ENCODE data around the gene MOB1A.
A peak's percentile ranks its signal among the peaks of the same experiment; 100 is the strongest.
"Not testable (repeated sequence)": the region's sequence is repeated elsewhere in the genome, so short reads cannot be mapped to it uniquely, and the experiment has no call there.

MOB1A gene

GRCh38 chr2:74178211-74179062 is at the start of gene MOB1A:
MOB1A (minus strand) TSS chr2:74178879; CDS start chr2:74178674, 205 bp downstream.
- peak; percentile 98 for DNase-seq

DNA sequence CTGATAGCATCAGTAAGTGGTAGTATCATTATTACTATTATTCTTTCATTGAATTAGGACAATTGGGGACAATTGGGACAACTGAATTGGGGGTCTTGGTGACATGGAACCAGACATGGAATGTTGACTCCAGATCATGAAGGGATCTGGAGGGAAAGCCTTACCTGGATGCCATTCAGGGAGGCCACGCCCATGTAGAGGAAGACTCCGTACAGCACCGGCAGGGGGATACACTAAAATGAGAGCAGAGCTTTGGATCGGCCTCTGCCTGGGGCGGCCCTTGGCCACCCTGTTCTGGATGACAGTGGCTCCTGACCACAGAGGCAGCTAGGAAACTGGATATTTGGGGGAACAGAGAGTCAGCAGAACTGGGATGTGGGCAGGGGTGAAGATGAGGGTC is 49.0 kb upstream of the MOB1A start:
- no peak for DNase-seq

- DNase-seq, result peak; percentile 38
These were observed 48.1 kb upstream of the MOB1A start for GRCh38 chr2:74226648-74227213.

GRCh38 chr2:74225698-74226459 is 47.2 kb upstream of the MOB1A start:
- no peak for DNase-seq

- no peak for DNase-seq
These were observed 45.5 kb upstream of the MOB1A start for GRCh38 chr2:74223941-74224770.

DNA sequence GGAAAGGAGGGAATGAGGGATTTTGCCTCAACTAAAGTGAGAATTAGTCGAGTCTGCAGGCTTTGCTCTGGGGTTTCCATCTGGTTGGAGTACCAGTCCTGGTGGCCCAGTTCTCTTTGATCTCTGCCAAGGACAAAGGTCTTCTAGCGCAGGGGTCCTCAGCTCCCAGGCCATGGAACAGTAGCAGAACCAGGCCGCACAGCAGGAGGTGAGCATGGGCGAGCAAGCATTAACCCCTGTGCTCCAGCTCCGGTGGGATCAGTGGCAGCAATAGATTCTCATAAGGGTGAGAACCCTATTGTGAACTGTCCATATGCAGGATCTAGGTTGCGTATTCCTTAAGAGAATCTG is 43.6 kb upstream of the MOB1A start:
- DNase-seq, result no peak

DNA sequence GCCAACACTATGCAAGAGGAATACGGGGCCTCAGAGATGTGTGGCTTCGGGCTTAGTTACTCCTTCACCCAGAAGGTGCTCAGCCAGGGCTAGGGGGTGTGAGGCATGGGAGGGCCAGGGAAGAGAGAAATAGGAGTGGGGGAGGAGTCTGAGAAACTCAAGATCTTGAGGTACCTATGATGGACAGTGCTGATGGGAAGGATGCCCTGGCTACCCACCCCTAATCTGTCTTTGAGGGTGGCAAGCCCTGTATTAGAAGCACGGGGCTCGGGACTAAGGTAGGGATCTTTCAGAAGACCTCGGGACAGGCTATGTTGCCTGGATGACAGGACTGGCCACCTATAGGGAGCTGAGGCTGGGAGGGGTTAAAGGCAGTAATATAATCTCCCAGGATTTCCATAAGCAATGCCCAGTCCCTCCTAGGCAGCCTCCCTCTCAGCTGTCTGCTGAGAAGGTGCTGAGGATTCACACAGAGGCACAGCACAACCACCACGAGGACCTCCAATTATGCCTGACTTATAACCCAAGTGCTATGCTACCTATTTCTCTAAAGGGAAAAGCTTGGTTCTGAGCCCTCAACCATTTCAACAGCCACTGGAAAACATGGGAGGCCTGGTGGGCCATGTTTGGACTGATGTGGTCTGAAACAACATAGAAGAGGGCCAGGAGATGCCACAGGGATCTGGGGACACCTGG is 43.1 kb upstream of the MOB1A start:
- no peak for DNase-seq

DNA sequence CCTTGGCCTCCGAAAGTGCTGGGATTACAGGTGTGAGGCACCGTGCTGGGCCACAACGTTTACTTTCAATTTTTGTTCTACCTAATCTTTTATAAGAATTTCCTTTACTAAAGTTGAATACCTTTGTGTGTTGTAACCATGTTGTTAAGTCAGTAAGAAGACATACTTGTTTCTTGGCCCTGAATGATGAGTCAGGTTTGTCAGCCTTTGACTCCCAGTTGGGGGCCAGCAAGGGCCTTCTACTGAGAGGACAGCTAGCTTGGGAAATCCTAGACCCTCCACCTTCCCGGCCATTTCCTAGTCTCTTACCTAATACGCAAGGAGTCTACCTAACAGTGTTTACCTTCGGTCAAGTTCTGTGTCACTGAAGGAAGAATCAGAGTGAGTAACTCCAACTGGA is 42.4 kb upstream of the MOB1A start:
- no peak for DNase-seq

DNA sequence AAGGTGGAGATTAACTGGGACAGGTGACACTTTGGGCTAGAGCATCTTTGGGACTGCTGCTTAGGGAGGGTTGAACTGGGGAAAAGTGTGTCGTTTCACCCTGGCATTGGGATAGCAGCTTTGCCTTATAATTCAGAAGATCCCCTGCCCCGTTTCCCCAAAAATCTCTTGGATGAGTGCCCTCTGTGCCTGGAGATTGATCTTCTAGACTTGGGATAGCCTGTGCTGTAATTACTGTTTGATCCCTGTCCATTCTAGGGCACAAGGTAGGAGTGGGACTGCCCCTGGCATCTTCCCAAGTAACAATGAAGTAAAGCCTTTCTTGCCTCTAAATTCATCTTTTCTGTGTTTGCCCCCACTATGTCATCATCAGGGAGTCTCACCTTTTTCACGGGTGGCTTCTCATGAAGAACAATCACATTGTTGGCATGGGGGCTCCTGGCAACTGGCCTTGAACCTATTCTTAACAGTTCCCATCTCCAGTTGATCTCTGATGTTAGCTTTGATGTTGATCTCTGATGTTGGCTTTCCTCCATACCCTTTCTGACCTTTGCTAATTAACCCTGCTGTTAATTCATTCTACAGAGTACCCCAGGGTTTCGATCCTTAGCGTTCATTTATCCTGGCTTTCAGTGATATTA is 41.3 kb upstream of the MOB1A start:
- DNase-seq, result no peak

DNA sequence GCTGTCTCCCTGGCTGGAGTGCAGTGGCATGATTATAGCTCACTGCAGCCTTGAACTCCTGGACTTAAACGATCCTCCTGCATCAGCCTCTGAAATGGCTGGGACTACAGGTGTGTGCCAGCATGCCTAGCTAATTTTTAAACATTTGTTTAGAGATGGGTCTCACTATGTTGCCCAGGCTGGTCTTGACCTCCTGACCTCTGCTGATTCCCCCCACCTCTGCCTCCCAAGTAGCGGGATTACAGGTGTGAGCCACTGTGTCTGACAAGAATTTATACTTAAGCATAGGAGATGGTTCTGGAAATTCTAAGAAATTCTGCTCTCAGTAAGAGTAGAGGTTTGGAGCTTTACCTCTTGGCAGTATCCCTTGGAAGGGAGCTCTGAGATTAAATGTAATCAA is 38.0 kb upstream of the MOB1A start:
- no peak for DNase-seq

DNA sequence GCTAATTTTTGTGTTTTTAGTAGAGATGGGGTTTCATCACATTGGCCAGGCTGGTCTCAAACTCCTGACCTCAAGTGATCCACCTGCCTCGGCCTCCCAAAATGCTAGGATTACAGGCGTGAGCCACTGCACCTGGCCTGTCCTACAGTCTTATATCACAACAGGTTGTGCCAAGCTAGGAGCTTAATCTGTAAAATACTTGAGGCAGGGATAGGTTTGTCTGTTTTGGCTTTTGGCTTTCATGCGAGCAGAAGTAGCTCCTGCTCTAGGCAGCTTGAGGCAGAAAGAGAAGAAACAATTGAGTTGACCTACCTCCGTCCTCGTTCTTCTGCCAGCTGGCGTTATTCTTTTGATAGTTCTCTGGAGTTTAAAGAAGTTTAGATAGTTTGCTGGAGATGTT is 37.1 kb upstream of the MOB1A start:
- DNase-seq, result not testable (repeated sequence)

- DNase-seq, result no peak
These were observed 34.2 kb upstream of the MOB1A start for GRCh38 chr2:74212702-74213410.

DNA sequence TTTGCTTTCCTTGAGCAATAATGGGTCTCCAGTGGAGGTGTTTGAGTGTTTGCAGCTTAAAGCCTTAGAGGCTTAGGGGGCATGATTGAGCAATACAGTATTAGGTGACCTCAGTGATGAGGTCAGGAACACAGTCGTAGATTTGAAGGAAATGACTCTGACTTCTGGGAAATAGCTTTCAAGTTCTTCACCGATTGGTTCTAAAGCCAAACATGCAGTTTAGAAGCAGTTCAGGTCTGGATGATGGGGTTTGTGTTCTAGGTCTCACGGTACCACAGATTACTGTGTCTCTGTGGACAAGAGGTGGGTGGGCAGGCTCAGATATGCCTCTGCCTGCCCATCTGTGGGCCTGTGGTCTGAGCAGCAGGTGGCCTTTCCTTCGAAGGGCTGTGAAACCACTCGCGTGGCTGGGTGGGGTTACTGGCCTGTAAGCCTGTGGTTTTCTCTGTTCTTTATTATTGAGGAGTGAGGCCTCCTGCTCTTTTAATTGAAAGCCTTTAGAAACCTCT is 27.6 kb upstream of the MOB1A start:
- peak; percentile 68 for DNase-seq

DNA sequence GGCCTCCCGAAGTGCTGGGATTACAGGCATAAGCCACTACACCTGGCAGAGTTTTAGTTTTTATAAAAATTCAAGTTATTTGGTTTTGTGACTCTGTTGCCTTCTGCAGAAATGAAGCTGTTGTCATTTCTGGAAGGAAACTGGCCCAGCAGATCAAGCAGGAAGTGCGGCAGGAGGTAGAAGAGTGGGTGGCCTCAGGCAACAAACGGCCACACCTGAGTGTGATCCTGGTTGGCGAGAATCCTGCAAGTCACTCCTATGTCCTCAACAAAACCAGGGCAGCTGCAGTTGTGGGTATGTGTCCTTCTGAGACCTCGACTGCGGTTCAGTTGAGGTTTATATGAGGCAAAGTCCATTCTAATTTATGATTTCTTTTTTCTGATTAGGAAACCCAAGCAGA is 26.9 kb upstream of the MOB1A start:
- peak; percentile 57 for DNase-seq

DNA sequence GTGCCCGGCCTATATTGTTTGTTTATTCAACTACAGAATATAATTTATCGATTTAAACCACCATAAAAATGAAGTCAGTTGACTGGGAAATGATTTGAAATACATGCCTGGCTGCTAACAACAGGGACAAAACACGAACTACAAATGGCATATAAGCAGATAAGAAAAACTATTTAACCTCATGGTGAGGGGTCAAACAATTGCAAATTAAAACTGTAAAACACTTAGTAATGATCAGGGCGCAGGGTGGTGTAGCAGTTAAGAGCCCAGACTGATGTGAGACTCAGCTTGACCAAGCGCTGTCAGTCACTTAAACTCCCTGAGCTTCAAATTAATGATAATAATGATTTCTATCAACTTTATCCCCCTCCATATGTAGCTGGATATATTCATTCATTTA is 26.4 kb upstream of the MOB1A start:
- DNase-seq, result no peak

- no peak for DNase-seq
These were observed 25.8 kb upstream of the MOB1A start for GRCh38 chr2:74204436-74204835.

- no peak for DNase-seq
These were observed 22.9 kb upstream of the MOB1A start for GRCh38 chr2:74201596-74201995.

GRCh38 chr2:74201196-74201595 is 22.5 kb upstream of the MOB1A start:
- no peak for DNase-seq

- peak; percentile 50 for DNase-seq
These were observed 21.2 kb upstream of the MOB1A start for GRCh38 chr2:74199871-74200305.

DNA sequence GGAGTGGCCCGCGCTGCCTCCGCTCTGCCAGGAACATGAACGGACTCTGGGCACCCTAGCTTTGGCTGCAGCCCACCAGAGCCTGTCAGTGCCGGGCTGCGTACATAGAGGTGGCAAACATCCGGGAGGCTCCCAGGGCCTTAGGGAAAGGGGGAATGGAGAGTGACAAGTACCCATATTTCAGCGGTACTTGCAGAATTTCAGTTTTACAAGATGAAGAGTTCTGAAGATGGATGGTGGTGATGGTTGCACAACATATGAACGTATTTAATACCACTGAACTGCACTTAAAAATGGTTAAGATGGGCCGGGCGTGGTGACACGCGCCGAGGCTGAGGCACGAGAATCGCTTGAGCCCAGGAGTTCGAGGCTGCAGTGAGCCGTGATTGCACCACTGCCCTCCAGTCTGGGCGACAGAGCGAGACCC is 20.6 kb upstream of the MOB1A start:
- DNase-seq, result no peak

Data from stimulated activated CD8-positive, alpha-beta memory T cell treated with anti-CD3 and anti-CD28 coated beads, Interleukin-4, amount 100 ng/mL, for 48 hours (primary cell).